Skeletal muscle tissue (tissue), 4 donors: Measurements from ENCODE around the gene NTNG2. TPM values are rescaled to one million over a fixed set of nuclear protein-coding genes. Genes with fewer than 3 reads are reported as not detected.
"Not testable (repeated sequence)": the region's sequence is repeated elsewhere in the genome, so short reads cannot be mapped to it uniquely, and the experiment has no call there.

ENCODE experiments used
- H3K27ac ChIP-seq: one replicate; pipeline ENCODE4 v1.7.0; 2013; ENCODE audit warnings: mild to moderate bottlenecking, low read depth, low read length, inconsistent platforms
- H3K27me3 ChIP-seq, 3 donors: one replicate each; pipeline ENCODE4 v1.7.0; 2013; ENCODE audit warnings: low read length in 3 of 3; ENCODE audit not compliant: control insufficient read depth in 3 of 3, insufficient read depth in 3 of 3
- H3K36me3 ChIP-seq, 3 donors: one replicate each; pipeline ENCODE4 v1.7.0; 2013; ENCODE audit warnings: low read length in 3 of 3; ENCODE audit not compliant: control insufficient read depth in 3 of 3, insufficient read depth in 3 of 3
- H3K4me1 ChIP-seq, 3 donors: one replicate each; pipeline ENCODE4 v1.7.0; 2013; ENCODE audit warnings: low read length in 3 of 3, mild to moderate bottlenecking in 3 of 3; ENCODE audit not compliant: control insufficient read depth in 3 of 3, insufficient read depth in 3 of 3
- H3K4me3 ChIP-seq, 3 donors: one replicate each; pipeline ENCODE4 v1.7.0; 2013; ENCODE audit warnings: low read length in 3 of 3
- H3K9ac ChIP-seq, 3 donors: one replicate each; pipeline ENCODE4 v1.7.0; 2013; ENCODE audit warnings: low read length in 3 of 3, mild to moderate bottlenecking in 3 of 3, moderate library complexity in 2 of 3, low read depth in 1 of 3
- H3K9me3 ChIP-seq, 3 donors: one replicate each; pipeline ENCODE4 v1.7.0; 2013; ENCODE audit warnings: low read length in 3 of 3; ENCODE audit not compliant: control insufficient read depth in 3 of 3
- total RNA-seq: library from RNA; depleted of rRNA; stranded (reverse); fragments of >200 nt; gene quantifications from one replicate; pipeline ENCODE4 v1.2.3, GENCODE V29; 2014
- donor health status: Osteomylitis.

The NTNG2 gene
- total RNA-seq, 1 donor from 2014 or later: under 0.01 TPM

GRCh38 chr9:132127888-132128534 lies 33.8 kb upstream of the NTNG2 start:
- Histone ChIP-seq H3K4me1 (no peaks in the 10 kb centered on the region), H3K9me3 (no peaks in the 10 kb centered on the region), H3K27me3 (peaks cover 54 to 67% (median 67%) of the 10 kb centered on the region in 3 donors), H3K4me3 (no peak overlapping the region), H3K36me3 (no peaks in the 10 kb centered on the region), H3K9ac (no peak overlapping the region), H3K27ac (no peak overlapping the region)

GRCh38 chr9:132129535-132129934 lies 32.3 kb upstream of the NTNG2 start:
- H3K4me3 ChIP-seq: no peak overlapping the region
- H3K27me3 ChIP-seq: peaks cover 58 to 72% (median 69%) of the 10 kb centered on the region in 3 donors
- H3K9ac ChIP-seq: no peak overlapping the region
- no peaks in the 10 kb centered on the region for H3K36me3 ChIP-seq
- H3K9me3 ChIP-seq: no peaks in the 10 kb centered on the region
- H3K27ac ChIP-seq: no peak overlapping the region
- H3K4me1 ChIP-seq: no peaks in the 10 kb centered on the region

GRCh38 chr9:132134085-132134484 lies 27.8 kb upstream of the NTNG2 start:
- H3K4me3 ChIP-seq, H3K9me3 ChIP-seq, H3K4me1 ChIP-seq, H3K9ac ChIP-seq, H3K27ac ChIP-seq, H3K36me3 ChIP-seq: not testable (repeated sequence)
- peaks cover 58 to 69% (median 60%) of the 10 kb centered on the region in 3 donors for H3K27me3 ChIP-seq

DNA sequence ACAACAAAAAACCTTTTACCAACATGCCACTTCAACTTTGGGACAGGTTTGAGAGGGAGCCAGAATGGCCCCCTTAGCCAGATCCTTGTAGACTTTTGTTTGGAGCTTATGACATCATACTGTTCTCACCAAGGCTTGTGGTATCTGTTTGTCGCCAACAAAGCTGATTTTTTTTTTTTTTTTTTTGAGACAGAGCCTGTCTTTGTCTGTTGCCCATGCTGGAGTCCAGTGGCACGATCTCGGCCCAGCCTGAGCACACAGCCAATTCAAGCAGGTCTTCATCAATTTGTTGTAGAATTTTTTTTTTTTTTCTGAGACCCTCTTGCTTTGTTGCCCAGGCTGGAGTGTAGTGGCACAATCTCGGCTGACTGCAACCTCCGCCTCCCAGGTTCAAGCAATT lies 26.4 kb upstream of the NTNG2 start:
- Histone ChIP-seq H3K9ac (no peak overlapping the region), H3K27me3 (peaks cover 54 to 64% (median 56%) of the 10 kb centered on the region in 3 donors), H3K4me3 (no peak overlapping the region)

DNA sequence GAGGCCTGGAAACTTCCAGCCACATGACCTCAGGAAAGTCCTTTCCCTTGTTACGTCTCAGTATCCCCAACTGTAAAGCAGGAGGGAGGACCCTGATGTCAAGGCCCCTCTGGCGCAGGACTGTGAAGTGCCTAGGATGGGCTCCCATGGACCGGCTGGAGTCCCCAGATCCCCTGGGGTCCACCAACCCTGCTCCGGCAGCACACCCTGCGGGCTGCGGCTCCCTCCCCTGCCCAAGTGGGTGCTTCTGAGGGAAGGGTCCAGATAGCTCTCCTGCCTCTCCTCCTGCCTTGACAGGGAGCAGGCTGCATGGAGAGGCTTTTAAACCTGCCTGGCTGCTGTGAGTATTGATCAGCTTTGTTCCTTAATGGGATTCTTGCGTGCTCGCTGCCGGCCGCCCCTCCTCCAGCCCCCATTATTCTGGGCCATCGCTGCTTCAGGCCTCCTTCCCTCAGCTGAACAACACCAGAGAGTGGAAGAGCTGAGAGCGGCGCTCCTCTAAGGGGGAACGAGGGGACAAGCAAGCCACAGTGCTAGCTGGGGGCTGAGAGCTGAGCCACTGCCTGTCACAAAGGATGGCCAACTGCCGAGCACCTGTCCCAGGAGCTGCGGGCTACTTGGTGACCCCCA lies 25.6 kb upstream of the NTNG2 start:
- H3K27me3 ChIP-seq: peaks cover 51 to 57% (median 51%) of the 10 kb centered on the region in 3 donors
- no peak overlapping the region for H3K4me3 ChIP-seq
- H3K9ac ChIP-seq: no peak overlapping the region

More for the DNA sequence above, 26.4 kb upstream of the NTNG2 start:
- H3K9me3 ChIP-seq: no peaks in the 10 kb centered on the region
- no peaks in the 10 kb centered on the region for H3K4me1 ChIP-seq
- no peaks in the 10 kb centered on the region for H3K36me3 ChIP-seq
- H3K27ac ChIP-seq: no peak overlapping the region

DNA sequence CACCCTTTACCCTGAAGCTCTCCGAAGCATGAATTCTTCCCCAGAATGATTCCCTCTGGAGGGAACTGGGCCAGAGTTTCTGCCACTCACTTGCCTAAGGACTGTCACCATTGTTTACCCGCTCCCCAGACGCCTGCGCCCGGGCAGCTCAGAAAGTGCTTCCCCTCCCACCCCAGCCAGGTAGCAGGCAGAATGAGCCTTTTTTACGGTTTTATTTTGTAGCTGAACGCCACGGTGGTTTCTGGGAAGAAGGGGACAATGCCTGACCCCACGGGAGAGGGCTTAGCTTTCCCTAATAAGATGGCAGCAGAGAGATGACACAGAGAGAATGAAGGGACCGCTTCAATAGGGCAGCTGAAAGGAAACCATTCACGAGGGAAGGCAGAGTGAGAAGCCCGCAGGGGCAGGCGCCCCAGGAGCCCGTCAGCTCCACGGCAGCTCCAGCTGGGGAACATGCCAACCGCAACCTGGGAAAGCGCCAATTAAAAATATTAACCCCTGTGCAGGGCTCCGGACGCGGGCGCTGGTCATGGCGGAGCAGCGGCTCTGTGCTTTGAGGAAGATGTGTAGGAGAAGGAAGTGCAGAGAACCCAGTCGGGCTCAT lies 20.4 kb upstream of the NTNG2 start:
- Histone ChIP-seq H3K27ac (no peak overlapping the region), H3K4me3 (peak overlapping the region; percentile 2 to 64 (median 61)), H3K4me1 (peaks cover 7 to 18% (median 17%) of the 10 kb centered on the region in 3 donors), H3K9ac (peak overlapping the region in 2 of 3 donors; percentile 62 to 72), H3K27me3 (peaks cover 36 to 54% (median 41%) of the 10 kb centered on the region in 3 donors), H3K36me3 (no peaks in the 10 kb centered on the region), H3K9me3 (peaks cover 0 to 5% (median 0%) of the 10 kb centered on the region in 3 donors)

More for the DNA sequence above, 25.6 kb upstream of the NTNG2 start:
- Histone ChIP-seq H3K27ac (no peak overlapping the region), H3K36me3 (no peaks in the 10 kb centered on the region), H3K9me3 (no peaks in the 10 kb centered on the region), H3K4me1 (peaks cover 0 to 2% (median 1%) of the 10 kb centered on the region in 3 donors)

- peaks cover 0 to 5% (median 0%) of the 10 kb centered on the region in 3 donors for H3K9me3 ChIP-seq
- H3K27me3 ChIP-seq: peaks cover 32 to 48% (median 38%) of the 10 kb centered on the region in 3 donors
- H3K27ac ChIP-seq: no peak overlapping the region
- no peak overlapping the region for H3K9ac ChIP-seq
- peaks cover 7 to 19% (median 17%) of the 10 kb centered on the region in 3 donors for H3K4me1 ChIP-seq
- peak overlapping the region in 2 of 3 donors; percentile 61 to 64 for H3K4me3 ChIP-seq
- H3K36me3 ChIP-seq: no peaks in the 10 kb centered on the region
Measured at GRCh38 chr9:132141948-132142594, 19.8 kb upstream of the NTNG2 start.

DNA sequence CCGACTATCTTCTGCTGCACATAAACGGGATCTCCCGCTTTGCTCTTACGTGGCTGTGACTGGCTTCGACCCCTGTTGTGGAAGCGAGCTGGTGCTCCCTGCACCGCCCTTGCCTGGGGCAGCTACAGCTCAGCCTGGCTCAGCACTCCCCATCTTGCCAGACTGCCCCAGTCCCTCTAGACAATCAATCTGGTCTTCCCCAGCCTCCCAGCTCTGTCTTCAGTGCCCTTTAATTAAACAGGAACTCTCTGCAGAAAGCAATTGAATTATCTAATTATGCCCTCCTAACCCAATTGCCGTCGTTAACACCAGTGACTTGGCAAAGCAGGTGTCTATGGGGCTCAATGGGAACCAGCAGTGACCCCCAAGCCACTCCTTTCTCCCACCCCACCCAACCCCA lies 18.9 kb upstream of the NTNG2 start:
- H3K9me3 ChIP-seq: peaks cover 0 to 5% (median 0%) of the 10 kb centered on the region in 3 donors
- H3K27ac ChIP-seq: no peak overlapping the region
- peaks cover 25 to 41% (median 34%) of the 10 kb centered on the region in 3 donors for H3K27me3 ChIP-seq
- H3K36me3 ChIP-seq: no peaks in the 10 kb centered on the region
- H3K4me1 ChIP-seq: peaks cover 7 to 19% (median 17%) of the 10 kb centered on the region in 3 donors
- no peak overlapping the region for H3K9ac ChIP-seq
- no peak overlapping the region for H3K4me3 ChIP-seq

GRCh38 chr9:132143359-132143758 lies 18.5 kb upstream of the NTNG2 start:
- Histone ChIP-seq H3K27me3 (peaks cover 23 to 39% (median 31%) of the 10 kb centered on the region in 3 donors), H3K9me3 (peaks cover 0 to 5% (median 0%) of the 10 kb centered on the region in 3 donors), H3K9ac (no peak overlapping the region), H3K27ac (no peak overlapping the region), H3K4me1 (peaks cover 7 to 19% (median 17%) of the 10 kb centered on the region in 3 donors), H3K36me3 (no peaks in the 10 kb centered on the region), H3K4me3 (no peak overlapping the region)
